Activated CD8-positive, alpha-beta memory T cell treated with anti-CD3 and anti-CD28 coated beads, Interleukin-2, amount 50 U/mL, for 24 hours (primary cell): ENCODE measurements around the gene DAAM2.

ENCODE experiments used
- DNase-seq: peaks from one replicate; pipeline ENCODE4 v3.0.0-alpha.2; 2020; ENCODE audit errors: extremely low read depth

The DAAM2 gene

DNA sequence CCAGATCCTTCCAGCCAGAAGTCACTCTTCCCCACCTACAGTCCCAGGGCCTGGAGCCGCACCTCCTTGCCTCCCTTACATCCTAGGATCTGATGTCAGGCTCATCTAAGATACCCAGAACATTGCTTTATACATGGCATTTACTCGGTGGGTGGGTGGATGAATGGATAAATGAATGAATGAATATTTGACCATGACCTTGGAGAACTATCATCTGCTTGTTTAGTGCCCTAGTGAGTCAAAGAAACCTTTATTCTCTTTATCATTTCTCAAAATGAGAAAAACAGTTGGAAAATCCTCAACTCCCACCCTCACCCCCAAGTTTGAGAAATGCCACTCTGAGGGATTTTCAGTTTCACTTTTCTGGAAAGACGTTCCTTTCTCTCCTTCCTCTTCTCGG lies 56.0 kb downstream of the DAAM2 start:
- DNase-seq: no peak

DNA sequence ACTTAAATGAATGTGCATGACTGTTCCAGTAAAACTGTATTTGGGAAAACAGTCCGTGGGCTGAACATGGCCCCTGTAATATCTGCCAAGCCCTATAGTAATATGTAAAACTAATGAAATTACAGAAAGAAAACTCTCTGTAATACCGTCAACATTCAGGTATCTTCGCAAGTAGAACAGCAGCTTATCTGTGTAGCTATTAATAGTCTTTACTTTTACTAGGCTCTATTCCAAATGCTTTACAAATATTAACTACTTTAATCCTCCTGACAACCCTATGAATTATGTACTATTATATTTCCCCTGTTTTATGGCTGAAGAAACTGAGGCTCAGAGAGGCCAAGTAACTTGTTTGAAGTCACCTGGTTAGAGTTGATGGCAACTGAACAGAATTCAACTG lies 57.1 kb downstream of the DAAM2 start:
- no peak for DNase-seq

DNA sequence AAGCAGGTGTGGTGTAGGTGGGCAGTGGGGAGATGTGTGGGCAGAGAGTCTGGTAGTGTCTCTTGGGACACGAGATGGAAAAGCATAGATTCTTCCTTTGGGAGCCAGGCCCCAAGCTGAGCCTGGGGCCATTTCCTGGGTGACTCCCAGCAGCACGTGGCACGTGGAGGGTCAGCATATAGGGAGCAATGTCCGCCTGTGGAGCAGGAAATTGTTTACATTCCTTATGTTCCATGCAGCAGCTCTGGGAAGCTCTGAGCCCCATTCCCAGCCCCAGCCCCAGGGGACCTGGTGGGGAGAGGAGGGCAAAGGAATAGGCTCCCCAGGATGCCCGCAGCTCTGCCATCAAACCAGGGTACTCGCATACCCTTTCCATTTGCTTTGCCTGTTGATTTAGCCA lies 57.6 kb downstream of the DAAM2 start:
- no peak for DNase-seq

DNA sequence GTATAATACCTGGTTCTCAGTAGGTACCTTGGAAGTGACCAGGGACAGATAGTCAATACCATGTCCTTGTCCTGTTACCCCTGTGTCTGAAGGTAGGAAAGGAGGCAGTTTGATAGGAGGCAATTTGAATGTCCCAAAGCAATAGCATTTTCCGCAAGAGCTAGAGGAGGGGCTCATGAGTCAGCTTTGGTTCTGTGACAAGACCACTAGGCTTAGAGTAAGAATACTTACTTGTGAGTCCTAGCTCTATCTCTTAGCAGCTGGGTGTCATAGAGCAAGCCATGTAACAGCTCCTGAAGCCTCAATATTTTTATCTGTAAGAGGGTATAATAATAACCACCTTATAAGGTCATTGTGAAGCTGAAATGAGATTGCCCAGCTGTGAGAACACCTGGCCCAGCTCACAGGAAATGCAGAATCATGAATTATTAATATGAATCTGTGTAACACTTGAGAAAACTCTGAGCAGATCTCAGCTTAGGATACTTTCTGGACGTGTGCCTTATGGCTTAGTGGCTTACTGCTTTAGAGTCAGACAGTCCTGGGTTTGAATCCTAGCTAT lies 58.6 kb downstream of the DAAM2 start:
- DNase-seq: no peak

GRCh38 chr6:39851331-39851730 lies 59.2 kb downstream of the DAAM2 start:
- DNase-seq: no peak

DNA sequence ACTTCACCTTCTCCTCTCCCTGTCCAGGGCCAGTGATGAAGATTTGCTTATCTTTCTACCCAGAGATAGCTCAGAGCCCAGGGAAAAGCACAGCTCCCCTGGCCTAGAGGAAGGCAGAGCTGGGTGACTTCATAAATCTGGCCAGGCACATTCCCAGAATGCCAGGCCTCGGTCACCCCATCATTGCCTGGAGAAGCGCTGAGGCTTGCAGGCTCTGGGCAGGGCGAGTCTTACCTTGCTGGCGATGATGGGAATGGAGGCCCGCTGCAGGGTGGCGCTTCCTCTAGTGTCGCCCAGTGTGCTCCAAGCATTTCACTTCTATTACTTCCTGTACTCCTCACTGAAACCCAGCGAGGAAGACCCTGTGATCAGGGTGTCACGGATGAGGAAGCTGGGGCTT lies 60.1 kb downstream of the DAAM2 start:
- DNase-seq: no peak

DNA sequence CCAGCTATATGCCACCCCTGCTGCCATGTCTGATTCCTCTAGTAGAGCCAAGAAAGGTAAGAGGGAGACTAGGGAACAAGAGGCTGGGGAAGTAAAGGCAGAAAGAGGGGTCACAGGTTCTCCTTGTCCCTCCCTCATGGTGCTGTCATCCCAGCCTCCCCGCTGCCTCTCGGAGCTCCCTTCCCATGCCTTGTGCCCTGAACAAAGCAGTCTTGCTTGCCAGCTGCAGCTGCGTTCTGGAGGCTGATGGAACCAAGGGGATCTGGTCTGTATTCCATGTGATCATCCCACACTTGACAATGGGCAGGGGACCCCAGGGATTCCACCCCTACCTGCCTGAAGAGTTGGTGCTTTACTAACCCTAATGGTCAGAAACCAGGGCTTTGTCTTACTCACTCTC lies 61.4 kb downstream of the DAAM2 start:
- DNase-seq: no peak

GRCh38 chr6:39855356-39855995 lies 63.3 kb downstream of the DAAM2 start:
- no peak for DNase-seq

DNA sequence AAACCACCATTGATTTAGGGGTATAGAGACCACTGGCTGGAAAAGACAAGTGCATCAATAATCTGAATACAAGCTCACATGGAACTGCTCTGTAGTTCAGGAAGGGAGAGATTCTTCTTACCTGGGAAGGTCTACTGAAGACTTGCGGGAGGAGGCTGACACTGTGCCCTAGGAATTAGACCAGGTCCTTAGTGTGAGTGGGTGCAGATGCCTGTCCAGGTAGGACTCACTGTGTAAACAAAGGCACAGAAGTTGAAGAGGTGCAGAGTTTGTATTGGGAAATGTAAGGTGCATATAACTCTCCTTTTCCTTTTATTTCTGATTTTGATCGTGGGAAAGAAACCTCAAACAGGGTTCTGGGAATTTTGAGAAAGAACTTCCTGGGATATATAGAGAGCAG lies 66.8 kb downstream of the DAAM2 start:
- no peak for DNase-seq

DNA sequence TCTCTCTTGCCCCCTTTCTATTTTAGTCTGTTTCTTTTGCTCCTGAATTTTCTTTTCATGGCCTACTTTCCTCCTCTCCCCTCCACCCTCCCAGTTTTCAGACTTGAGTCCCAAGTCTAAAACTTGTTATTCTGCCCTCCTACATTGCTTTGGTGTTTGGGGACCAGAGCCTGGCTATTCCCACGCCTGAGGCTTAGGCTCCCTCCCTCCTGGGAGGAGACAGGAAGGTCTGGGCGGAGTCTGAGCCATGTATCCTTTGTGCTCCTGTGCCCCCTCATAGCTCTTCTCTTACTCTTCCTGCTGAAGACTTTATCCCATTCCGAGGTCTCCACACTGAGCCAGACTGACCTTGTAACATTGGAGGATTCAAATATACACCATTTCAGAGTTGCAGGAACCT lies 69.5 kb downstream of the DAAM2 start:
- DNase-seq: no peak

DNA sequence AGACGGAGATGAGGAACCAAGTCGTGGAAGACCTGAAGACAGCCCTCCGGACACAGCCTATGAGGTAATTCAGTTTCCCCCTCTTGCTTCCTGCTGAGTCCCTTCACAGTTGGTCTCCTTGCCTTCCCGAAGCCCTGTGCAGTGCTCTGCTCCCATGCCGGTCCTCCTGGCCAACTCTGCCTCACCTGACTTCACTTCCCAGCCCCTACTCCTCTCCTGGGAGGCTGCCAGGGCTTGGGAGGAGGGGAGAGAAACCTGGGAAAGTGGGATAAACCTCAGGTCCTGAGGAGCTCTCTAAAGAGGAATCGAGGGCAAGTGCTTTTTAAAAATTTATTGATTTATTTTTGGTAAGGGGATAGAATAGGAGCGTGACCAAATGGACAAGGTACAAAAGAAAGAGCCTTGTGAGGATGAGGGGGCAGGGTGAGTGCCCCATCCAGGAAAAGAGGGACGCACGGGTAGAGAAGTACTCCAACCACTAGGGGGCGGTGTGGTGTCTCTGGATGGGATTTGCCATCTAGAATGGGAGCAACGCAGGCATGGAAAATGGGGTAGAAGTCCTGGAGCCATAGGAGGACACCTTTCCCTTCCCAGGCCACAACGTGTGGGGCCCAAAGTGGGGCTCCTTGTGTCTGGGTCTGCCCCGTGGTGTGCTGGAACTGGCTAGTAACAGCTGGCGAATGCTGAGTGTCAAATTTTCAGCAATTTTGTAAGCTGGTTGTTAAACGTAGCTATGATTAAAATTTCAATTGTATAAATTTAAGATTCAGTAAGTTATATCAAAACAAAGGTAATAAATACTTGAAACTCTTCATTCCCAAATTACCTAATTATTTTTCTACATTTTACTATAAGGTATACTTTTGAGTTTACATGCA lies 73.1 kb downstream of the DAAM2 start:
- peak; percentile 6 for DNase-seq

GRCh38 chr6:39867592-39867991 lies 75.4 kb downstream of the DAAM2 start:
- DNase-seq: no peak

DNA sequence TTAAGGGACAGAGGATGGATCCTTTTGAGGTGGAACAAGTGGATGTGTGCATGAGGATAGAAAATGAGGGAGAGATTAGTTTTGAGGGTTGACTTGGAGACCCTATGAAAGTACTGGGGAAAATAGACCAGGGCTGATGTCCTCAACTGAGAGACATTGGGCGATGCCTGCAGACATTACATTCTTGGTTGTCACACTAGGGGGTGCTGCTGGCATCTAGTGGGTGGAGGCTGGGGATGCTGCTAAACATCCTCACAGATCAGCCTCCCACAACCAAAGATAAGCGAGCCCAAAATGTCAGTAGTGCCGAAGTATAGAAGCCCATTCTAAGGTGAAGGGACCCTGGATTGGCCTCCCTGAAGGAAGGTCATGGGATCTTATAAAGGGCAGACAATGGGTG lies 78.8 kb downstream of the DAAM2 start:
- no peak for DNase-seq

DNA sequence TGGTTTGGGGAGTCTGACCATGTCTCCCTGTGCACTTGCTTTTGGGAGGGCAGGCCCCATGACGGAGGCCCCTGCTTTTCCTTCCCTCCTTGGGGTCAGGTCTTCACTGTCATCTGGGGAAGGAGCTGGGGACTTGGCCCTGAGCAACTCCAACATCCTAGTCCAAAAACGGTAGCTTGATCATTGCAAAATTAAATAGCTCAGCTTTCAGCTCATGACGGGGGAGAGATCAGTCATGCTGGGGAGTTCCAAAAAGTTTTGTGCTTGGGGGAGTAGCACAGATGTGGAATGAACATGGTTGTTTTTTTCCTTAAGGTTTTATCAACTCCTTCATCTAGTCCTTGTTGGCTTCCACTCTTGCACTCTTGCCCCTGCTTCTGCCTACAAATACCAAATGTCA lies 81.3 kb downstream of the DAAM2 start:
- DNase-seq: no peak

DNA sequence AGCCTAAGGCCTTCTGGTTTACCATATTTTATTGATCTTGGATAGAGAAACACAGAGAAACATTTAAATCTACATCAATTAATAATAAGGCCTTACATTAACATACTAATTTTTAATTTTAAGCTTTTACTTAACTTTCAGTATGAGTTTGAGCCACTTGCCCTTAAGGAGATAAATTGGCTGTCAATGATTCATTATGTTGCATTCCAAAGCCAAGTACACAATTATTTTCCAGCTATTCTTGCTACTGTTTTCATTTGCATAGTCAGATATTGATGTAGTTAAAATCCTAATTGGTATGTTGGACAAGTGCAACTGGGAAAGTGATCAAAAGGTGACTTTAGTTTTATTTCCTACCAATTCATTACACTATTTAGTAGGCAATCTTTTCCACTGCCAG lies 83.9 kb downstream of the DAAM2 start:
- DNase-seq: no peak

DNA sequence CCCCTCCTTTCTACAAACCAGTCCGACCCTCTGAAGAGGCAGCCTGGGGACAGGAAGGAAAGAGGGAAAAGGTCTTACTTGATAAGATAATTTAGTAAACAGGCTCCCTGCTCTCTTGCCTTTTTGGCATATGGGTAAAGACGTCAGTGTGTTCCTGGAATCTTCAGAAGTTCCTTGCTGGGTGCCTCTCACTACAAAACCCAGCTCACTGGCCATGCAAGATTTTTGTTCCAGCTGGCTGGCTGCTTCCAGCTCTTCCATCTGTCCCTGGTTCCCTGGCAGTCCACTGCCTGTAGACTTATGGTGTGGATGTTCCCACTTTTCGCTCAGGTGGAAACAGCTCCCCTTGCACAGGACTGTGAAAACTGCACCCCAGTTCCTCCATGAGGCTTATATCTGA lies 84.7 kb downstream of the DAAM2 start:
- no peak for DNase-seq

GRCh38 chr6:39879535-39879934 lies 87.4 kb downstream of the DAAM2 start:
- DNase-seq: no peak

- DNase-seq: no peak
These were observed 88.4 kb downstream of the DAAM2 start for GRCh38 chr6:39880594-39880993.

DNA sequence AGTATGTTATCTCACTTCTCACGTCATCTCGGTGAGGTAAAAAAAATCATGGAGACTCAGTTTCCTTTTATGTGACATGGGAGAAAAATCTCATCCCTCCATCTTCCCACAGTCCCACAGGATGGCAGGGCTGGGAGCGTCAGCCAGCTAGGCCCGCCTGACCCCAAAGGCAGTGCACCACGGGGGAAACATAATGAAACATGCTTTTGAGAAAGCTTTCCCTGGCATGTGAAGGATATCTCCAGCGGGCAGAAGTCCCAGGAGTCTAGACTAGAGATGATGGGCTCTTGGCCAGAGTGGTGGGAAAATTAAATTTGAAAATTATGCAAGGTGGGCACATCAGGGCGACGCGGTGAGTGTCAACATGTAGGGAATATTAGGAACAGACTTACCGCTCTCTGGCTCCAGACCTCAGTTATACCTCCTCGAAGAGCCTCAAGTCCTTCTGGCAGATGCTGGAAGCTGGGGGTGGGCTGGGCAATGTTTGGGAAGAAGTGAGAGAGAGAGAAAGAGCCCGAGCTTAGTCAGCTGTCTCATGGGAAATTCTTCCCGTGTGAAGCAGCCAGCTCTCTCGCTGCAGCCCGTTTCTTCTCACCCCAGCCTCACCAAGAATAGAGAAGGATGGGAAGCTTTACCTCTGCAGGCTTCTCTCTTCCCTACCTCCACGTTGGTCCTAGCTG lies 89.8 kb downstream of the DAAM2 start:
- DNase-seq: no peak

GRCh38 chr6:39882531-39882899 lies 90.3 kb downstream of the DAAM2 start:
- DNase-seq: no peak

DNA sequence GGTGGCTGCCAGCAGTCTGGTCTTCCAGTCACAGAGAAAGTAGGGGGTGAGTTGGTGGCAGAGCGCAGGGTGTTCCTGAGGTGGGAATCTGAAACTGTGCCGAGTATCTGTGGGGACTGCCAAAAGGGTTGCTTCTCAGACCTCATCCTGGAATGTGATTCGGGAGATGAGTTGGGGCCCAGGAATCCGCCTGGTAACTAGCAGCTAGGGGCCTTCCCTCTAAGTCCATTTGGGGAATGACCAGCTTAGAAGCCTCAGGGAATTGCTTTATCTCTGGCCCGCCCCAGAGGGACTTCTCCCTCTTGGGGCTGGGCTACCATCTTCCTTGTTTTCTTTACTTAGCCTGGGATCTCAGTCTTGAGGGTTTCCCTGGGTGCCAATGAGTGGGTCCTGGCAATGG lies 92.5 kb downstream of the DAAM2 start:
- no peak for DNase-seq

DNA sequence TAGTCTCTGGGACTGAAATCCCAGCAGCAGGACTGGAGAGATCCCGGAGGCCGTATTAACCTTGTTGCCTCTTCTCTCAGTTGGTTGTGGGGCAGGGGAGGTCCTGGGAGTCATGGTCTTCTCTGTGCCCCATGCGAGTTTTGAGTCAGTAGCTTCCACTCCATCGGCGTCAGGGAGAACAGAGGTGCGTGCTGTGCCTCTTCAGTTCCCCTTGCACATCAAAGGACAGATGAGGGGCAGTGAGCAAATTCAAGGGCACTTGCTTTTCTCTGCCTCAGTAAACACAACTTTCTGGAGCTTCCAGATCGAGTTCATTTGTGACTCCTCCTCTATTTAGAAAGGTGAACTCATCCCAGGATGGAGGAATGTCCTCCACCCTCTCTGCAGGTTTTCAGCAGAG lies 93.5 kb downstream of the DAAM2 start:
- DNase-seq: no peak

- DNase-seq: no peak
These were observed 94.7 kb downstream of the DAAM2 start for GRCh38 chr6:39886871-39887270.
